Heart left ventricle (tissue), 16 donors: Measurements from ENCODE around the gene ABR. TPM values are rescaled to one million over a fixed set of nuclear protein-coding genes. Genes with fewer than 3 reads are reported as not detected.

Experiments used
- ATAC-seq, 4 donors: fragments of 200-7000 bp; cut with Tn5 transposase; one replicate each; pipeline ENCODE4 v1.9.1; 2020 to 2022; ENCODE audit warnings: moderate library complexity in 4 of 4, mild to moderate bottlenecking in 3 of 4, moderate number of reproducible peaks in 1 of 4
- DNase-seq, 5 donors: peaks; one replicate each; pipeline ENCODE4 v3.0.0-alpha.2; 2020
- H3K27ac ChIP-seq, 12 donors: fragments of 200-600 bp; sonication (generic) in 4 of 12; one replicate each; pipeline versions ENCODE4 v1.5.0 to v1.8.0; 2016 to 2022; ENCODE audit warnings: mild to moderate bottlenecking in 2 of 12
- H3K27me3 ChIP-seq, 9 donors: fragments of 200-600 bp; sonication (generic) in 2 of 9; one replicate each; pipeline versions ENCODE4 v1.5.1 to v1.8.0; 2016 to 2022; ENCODE audit warnings: mild to moderate bottlenecking in 3 of 9
- H3K36me3 ChIP-seq, 9 donors: fragments of 200-600 bp; sonication (generic) in 2 of 9; one replicate each; pipeline versions ENCODE4 v1.5.0 to v1.8.0; 2018 to 2022; ENCODE audit warnings: mild to moderate bottlenecking in 2 of 9
- H3K4me1 ChIP-seq, 12 donors: fragments of 200-600 bp; sonication (generic) in 4 of 12; one replicate each; pipeline versions ENCODE4 v1.5.0 to v1.8.0; 2016 to 2022; ENCODE audit warnings: mild to moderate bottlenecking in 3 of 12
- H3K4me3 ChIP-seq, 12 donors: fragments of 200-600 bp; sonication (generic) in 4 of 12; one replicate each; pipeline versions ENCODE4 v1.5.0 to v1.8.0; 2017 to 2022; ENCODE audit warnings: mild to moderate bottlenecking in 9 of 12, moderate library complexity in 4 of 12
- H3K9me3 ChIP-seq, 12 donors: fragments of 200-600 bp; sonication (generic) in 4 of 12; one replicate each; pipeline versions ENCODE4 v1.5.0 to v1.8.0; 2016 to 2022; ENCODE audit warnings: mild to moderate bottlenecking in 1 of 12
- POLR2A ChIP-seq, 2 donors: fragments of 450-650 bp; IDR thresholded peaks; one replicate each; pipeline ENCODE4 v1.6.1; 2017; ENCODE audit warnings: antibody characterized with exemption in 2 of 2, mild to moderate bottlenecking in 2 of 2, moderate library complexity in 2 of 2
- WGBS, 4 donors: extraction: QIAGEN DNeasy Blood & Tissue Kit in 2 of 4; methylation state at CpG; one replicate each; pipeline versions ENCODE4 v1.1.5 to v1.1.7; 2013 to 2018; 5-methylcytosine and 5-hydroxymethylcytosine counted together
- intact Hi-C, 10 donors: fragments of 100-400 bp; cut with DNase I; formaldehyde crosslinking; loops; one replicate each; pipeline versions ENCODE4 v1.11.1 to v1.14.2; 2022
- polyA plus RNA-seq, 2 donors: library from polyadenylated mRNA; stranded (reverse); fragments of 200-250 nt; gene quantifications; one replicate each; pipeline ENCODE4 v1.2.3, GENCODE V29; 2013
- total RNA-seq, 9 donors: library from RNA; depleted of rRNA in 2 of 9; stranded (reverse); fragments of >200 nt in 2 of 9; fragmentation: NEBNext Ultra II Directional in 3 of 9; extraction: Animal tissue kit (Norgen Biotek cat#: 25700) in 3 of 9; gene quantifications; one replicate each; pipeline versions ENCODE4 v1.1.0 to v1.2.4, GENCODE V29; 2016 to 2023
- TF ChIP-seq, protein P1 (sequence below), 12 donors: fragments of 200-600 bp; sonication (generic) in 4 of 12; IDR thresholded peaks; one replicate each; pipeline versions ENCODE4 v1.5.0 to v1.8.0; 2018 to 2022; ENCODE audit warnings: antibody characterized with exemption in 12 of 12, mild to moderate bottlenecking in 5 of 12
- donor health status: ischemic (EF 13 %, LVEDD 7.1; RV severe dilation, severe dysfunction).
- donor health status: healthy with polysubstance abuse.
- donor health status: DM: no; HTN: yes; CAD: no.
- donor health status: DM: no; HTN: no; CAD: no.
- donor health status: ischemic (EF 25% LVEDD 6.9; RV normal size, moderate dysfunction).
- donor health status: ischemic (EF 25% LVEDD 5.7; RV mildly dilated, moderate dysfunction).
- donor health status: healthy.
- donor health status: DM: yes; HTN: yes; CAD: no.
- donor health status: ischemic (EF 35%, LVEDD 5.7; RV mildly dilated, moderate dysfunction).
- donor health status: nonischemic (EF 11% LVEDD 7.7; RV severe dilation, severe dysfunction).
- donor health status: DM: yes; HTN: yes; CAD: no.
- donor health status: PGD.
- donor health status: ischemic (EF 29% LVEDD 5.4; RV normal size, mild dysfunction).
- donor health status: nonischemic (EF 23%, LVEDD 6.1; RV moderate dilation, normal function).

Gene ABR
- total and polyA plus RNA-seq, 11 donors: 64.5 to 171 (median 149) TPM

DNA sequence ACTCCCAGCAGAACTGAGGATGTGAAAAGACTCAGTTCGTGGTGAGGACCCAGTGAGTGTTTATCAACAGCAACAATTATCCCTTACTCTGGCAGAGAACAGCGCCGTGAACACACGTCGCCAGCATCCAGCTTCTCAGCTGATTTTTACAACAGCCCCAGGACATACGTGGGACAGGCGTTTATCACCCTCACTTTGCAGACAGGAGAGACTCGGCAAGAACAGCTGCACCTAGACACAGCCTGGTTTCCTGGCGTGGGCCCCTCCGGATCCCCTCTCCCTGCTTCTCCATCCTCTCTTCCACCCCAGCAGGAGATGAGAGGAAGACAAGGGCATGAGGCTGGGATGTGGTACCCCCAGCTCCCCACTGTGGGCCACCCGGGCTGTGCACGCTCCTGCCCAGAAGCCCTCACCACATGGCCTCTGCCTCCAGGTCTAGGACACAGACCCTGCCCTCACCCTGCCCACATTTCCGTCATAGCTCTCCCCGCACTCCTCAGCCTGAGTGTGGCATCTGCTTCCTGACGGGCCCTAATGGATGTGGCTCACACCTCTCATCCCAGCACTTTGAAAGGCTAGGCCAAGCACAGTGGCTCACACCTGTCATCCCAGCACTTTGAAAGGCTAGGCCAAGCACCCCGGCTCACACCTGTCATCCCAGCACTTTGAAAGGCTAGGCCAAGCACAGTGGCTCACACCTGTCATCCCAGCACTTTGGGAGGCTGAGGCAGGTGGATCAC lies 17.5 kb downstream of the ABR start:
- WGBS, 4 donors: 88 to 94% (median 93%) methylated on average over 14 to 16 of the region's 16 CpGs
- ATAC-seq (no peak), DNase-seq (no peak)
- intact Hi-C loops: no loop called here
- no peak for TF ChIP-seq POLR2A (IDR thresholded peaks at IDR 0.05)
- TF ChIP-seq, protein P1, sequence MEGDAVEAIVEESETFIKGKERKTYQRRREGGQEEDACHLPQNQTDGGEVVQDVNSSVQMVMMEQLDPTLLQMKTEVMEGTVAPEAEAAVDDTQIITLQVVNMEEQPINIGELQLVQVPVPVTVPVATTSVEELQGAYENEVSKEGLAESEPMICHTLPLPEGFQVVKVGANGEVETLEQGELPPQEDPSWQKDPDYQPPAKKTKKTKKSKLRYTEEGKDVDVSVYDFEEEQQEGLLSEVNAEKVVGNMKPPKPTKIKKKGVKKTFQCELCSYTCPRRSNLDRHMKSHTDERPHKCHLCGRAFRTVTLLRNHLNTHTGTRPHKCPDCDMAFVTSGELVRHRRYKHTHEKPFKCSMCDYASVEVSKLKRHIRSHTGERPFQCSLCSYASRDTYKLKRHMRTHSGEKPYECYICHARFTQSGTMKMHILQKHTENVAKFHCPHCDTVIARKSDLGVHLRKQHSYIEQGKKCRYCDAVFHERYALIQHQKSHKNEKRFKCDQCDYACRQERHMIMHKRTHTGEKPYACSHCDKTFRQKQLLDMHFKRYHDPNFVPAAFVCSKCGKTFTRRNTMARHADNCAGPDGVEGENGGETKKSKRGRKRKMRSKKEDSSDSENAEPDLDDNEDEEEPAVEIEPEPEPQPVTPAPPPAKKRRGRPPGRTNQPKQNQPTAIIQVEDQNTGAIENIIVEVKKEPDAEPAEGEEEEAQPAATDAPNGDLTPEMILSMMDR (IDR thresholded peaks at IDR 0.05): no peak
- Histone ChIP-seq H3K36me3 (peaks cover 0 to 17% (median 4%) of the 10 kb centered on the region in 9 donors), H3K4me1 (peaks cover 0 to 29% (median 18%) of the 10 kb centered on the region in 12 donors), H3K9me3 (no peaks in the 10 kb centered on the region), H3K4me3 (no peak overlapping the region), H3K27ac (no peak overlapping the region), H3K27me3 (no peaks in the 10 kb centered on the region)

DNA sequence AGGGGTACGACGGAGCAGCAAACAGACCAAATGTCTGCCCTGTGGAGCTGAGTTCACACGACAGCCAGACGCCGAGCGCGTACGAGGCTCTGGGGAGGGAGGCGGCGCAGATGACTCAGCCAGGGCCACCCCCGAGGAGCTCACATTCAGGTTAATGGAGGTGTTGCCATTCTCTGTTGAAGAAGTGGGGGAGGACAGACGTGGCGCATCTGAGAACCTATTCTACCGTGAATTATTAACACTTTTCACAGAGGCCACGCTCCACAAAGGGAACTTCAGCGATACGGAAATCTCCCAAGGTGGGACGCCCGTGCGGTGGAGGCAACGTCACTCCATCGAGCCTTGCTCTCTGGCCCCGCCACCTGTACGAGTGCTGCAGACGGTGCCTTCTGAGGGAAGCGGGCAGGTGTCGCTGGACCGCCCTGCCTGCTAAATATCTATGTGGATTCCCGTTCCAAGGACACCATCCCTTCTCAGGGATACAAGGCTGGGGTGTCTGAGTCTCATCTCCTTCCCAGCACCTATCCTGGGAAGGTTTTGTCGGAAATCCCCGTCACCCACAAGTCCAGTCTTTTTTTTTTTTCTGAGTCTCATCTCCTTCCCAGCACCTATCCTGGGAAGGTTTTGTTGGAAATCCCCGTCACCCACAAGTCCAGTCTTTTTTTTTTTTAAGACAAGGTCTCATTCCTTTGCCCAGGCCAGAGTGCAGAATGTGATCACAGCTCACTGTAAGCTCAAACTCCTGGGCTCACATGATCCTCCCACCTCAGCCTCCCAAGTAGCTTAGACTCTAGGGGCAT lies 19.0 kb downstream of the ABR start:
- no peaks in the 10 kb centered on the region for H3K9me3 ChIP-seq
- H3K4me3 ChIP-seq: no peak overlapping the region
- H3K27me3 ChIP-seq: no peaks in the 10 kb centered on the region
- WGBS, 4 donors: 91 to 94% (median 93%) methylated on average over 32 of the region's 32 CpGs
- ATAC-seq: no peak
- no peak for DNase-seq
- peaks cover 0 to 14% (median 8%) of the 10 kb centered on the region in 12 donors for H3K4me1 ChIP-seq
- H3K27ac ChIP-seq: no peak overlapping the region
- peaks cover 0 to 17% (median 4%) of the 10 kb centered on the region in 9 donors for H3K36me3 ChIP-seq
- intact Hi-C loops: no loop called here
- TF ChIP-seq, protein P1 (IDR thresholded peaks at IDR 0.05): no peak
- no peak for TF ChIP-seq POLR2A (IDR thresholded peaks at IDR 0.05)

DNA sequence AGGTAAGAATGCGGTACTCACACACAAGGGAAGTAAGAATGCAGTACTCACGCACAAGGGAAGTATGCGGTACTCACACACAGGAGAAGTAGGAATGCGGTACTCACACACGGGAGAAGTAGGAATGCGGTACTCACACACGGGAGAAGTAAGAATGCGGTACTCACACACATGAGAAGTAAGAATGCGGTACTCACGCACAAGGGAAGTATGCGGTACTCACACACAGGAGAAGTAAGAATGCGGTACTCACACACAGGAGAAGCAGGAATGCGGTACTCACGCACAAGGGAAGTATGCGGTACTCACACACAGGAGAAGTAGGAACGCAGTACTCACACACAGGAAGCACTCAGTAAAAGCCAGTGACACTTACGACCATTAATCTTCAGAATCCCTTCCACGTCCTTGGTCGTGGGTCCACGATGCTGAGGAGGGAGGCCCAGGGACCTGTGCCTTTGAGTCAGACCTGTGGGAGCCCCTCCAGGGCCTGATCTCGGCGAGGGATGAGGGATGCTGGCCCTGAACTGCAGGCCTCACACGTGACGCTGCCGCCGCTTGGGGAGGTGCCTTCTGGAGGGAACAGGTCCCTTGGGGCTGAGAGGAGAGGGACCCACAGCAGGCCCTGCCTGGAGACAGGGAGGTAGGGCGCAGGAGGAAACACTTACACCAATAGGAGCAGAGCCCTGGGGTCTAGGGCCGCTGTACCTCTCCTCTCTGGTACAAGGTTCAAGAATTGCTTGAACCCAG lies 20.2 kb downstream of the ABR start:
- peaks cover 0 to 10% (median 3%) of the 10 kb centered on the region in 12 donors for H3K4me1 ChIP-seq
- no peaks in the 10 kb centered on the region for H3K9me3 ChIP-seq
- no peak overlapping the region for H3K27ac ChIP-seq
- DNase-seq: no peak
- TF ChIP-seq, protein P1 (IDR thresholded peaks at IDR 0.05): no peak
- no peak for TF ChIP-seq POLR2A (IDR thresholded peaks at IDR 0.05)
- H3K4me3 ChIP-seq: no peak overlapping the region
- no peaks in the 10 kb centered on the region for H3K27me3 ChIP-seq
- no peak for ATAC-seq
- peaks cover 0 to 17% (median 4%) of the 10 kb centered on the region in 9 donors for H3K36me3 ChIP-seq
- intact Hi-C loops: no loop called here
- WGBS, 4 donors: 87 to 95% (median 90%) methylated on average over 28 of the region's 28 CpGs
